T-helper 1 cell treated with Interleukin-12 subunit alpha and Interleukin-12 subunit beta and Interleukin-4 antibody, amounts not matched to agents 30 ng/mL and 1 ng/mL, for 36 hours (primary cell): Measurements from ENCODE around the gene WDR7. TPM values are rescaled to one million over a fixed set of nuclear protein-coding genes. Genes with fewer than 3 reads are reported as not detected.

Experiments
- intact Hi-C: fragments of 100-400 bp; cut with micrococcal nuclease; formaldehyde crosslinking; loops from one replicate; pipeline ENCODE4 v1.15.1; 2024
- total RNA-seq: library from RNA; stranded (reverse); gene quantifications from 2 replicates; pipeline ENCODE4 v1.2.3, GENCODE V29; 2022

WDR7 gene
- 44.0 and 45.2 TPM in 2 replicates for total RNA-seq

DNA sequence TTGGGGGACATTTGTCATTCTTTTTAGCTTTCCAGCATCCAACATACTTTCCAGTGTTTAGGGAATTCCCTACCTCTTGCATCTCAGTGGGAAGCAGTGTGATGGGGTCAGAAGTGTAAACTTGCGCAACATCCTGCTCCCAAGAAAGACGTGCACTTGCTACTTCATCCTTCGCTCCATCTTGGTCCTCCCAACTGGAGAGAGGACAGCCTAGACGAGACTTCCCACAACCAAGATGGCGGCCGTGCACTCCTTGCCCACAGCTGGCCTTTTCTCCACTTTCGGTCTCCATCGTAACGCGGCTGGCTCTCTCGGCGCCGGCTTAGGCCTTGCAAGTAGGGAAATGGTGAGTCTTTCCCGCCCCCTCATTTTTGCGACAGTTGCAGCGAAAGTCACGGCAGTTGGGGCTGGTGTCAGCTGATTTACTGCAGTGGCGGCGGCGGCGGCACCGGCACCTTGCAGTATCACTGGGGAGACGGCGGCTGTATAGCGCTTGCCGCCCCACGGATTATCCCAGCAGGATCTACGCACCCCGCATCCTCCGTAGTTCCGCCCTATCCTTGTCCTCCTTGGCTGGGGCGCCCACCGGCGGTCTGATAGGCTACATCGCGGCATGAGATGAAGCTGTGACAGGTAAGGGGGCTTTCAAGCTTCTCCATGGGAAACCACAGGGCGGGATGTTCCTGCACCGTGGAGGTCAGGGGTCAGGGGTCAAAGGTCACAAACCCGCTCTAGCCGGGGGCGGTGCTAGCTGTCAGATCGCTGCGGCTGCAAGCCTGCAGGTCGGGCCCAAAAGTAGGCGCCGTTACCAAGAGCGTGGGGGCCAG, at the start of gene WDR7:
Gene WDR7 (plus strand): TSS at position 416 of the 827 bp plus-strand sequence. CDS start 21,157 bp downstream, outside the sequence.
- intact Hi-C loops, result loop anchor here (1.0 to 5.0 kb wide), 7 partner anchors 13 to 1181 kb away; partner anchors contain the start of genes FECH, NARS1 and TXNL1

DNA sequence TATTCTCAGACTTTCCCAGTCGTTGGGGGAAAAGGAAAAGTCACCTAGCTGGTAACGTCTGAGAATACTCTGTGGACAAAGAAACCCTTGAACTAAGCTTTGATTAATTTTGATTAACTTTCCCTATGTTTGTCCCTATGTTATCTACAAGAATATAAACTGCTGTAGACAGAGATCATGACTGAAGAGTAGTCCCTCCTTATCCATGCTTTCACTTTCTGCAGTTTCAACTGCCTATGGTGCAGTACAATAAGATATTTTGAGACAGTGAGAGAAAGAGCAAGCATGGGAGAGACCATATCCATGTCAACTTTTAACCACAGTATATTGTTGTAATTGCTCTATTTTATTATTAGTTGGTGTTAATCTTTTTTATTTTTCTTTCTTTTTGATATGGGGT, 44.5 kb upstream of the WDR7 start:
- intact Hi-C loops, result no loop called here

DNA sequence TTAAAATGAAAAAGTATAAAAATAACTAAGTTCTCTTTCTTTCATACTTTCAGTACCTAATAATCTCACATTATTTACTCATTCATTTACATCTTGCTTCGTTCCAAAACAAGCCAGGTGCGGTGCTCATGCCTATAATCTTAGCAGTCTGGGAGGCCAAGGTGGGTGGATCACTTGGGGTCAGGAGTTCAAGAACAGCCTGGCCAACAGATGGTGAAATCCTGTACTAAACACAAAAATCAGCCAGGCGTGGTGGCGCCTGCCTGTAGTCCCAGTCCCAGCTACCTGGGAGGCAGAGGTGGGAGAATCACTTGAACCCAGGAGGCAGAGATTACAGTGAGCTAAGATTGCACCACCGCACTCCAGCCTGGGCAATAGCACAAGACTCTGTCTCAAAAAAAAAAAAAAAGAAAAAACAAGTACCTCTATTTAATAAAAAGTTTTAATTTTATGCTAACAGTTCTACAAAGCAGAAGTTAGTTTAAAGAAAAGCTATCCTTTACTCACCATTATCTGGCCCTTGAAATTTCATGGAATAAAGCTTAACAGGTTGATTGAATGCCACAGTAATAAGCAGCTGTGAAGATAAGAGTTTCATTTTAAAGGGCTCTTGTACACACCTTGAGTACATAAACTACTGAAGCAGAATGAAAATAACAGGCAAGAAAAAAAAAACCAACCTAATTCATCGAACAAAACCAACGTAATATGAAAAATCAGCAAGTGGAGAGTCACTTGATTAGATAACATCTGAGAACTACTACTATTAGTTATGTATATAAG, 35.2 kb upstream of the WDR7 start:
- intact Hi-C loops, result no loop called here

DNA sequence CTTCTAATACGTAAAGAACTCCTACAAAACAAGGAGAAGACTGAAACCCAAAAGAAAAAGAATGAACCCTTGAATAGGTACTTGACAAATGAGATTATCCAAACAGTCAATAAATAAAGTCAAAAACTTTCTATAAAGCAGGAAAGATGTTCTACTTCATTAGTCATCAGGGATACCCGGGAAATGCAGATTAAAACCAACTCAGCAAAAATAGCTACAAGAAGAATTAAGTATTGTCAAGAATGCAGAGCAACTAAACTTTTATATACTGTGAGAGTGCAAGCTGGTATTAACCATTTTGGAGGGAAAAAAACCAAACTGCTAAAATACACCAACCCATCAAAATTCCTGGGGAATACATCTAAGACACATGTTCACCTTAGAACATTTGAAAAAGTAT, 23.2 kb upstream of the WDR7 start:
- intact Hi-C loops, result no loop called here

DNA sequence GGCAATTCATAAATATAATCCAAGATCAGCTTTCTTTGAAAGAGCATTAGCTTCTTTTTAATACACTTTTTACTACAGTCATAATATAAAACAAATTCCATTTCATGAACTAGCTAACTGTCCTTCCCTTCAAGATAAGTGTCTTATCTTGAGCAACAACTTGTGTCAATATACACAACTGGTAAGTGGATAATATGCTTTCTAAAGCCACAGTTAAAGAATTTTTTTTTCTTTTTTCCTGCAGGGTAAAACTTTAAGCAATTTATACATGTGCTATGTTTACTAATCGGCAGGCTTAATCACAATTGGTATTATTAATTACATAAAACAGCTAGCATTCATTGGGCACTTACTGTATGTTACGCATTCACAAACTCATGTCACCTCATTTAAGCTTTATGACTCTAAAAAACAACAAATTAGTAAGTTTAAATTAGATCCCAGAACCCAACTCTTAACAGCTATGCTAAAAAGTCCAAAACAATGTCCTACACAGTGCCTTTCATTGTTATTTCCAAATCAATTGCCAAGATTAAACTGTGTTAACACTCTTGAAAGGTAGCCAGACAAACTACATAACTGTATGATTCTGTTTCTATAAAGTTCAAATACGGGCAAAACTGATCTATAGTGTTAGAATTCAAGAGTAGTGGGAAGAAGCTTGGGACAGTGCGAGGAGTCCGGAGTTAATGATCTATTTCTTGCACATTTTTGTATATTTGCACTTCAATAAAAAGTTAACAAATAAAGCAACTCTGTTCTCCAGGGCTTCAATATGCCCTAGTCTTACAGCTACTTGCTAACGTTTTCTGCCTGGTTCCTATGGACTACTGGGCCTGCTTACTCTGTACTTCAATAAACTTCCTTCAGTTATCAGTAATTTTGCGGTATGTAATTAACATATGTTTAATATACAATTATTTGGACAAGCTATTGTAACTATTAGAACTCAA, 18.8 kb upstream of the WDR7 start:
- intact Hi-C loops, result no loop called here

DNA sequence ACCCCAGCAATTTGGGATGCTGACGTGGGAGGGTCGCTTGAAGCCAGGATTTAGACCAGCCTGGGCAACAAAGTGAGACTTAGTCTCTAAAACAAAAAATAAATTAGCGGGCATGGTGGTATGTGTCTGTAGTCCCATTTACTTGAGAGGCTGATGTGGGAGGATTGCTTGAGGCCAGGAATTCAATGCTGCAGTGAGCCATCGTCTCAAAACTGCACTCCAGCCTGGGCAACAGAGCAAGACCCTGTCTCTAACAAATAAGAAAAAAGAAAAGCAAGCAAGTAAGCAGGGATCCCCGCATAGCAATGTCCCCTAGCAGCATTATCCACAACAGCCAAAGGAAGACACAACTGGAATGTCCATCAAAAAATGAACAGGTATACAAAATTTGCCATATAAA, 16.2 kb upstream of the WDR7 start:
- intact Hi-C loops, result loop anchor here (5.0 kb wide), 1 partner anchor 367 kb away; no protein-coding TSS in a partner anchor

DNA sequence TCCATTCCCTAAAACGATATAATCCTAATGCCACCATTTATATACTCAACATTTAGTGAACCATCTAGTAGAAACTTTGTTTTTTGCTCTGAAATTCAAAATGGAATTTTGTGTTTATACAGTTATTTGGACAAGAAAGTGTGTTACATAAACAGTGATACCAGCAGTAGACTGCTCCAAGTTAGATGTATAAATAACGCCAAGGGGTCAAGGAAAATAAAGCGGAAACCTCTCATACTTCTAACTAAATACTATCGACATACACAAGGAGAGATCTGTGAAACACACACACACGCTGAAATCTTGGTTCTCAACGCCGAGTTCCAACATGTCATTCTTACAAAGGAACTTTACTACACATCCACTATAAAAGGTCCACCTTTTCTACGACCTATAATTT, 14.0 kb upstream of the WDR7 start:
- intact Hi-C loops, result loop anchor here (5.0 kb wide), 1 partner anchor 365 kb away; no protein-coding TSS in a partner anchor

DNA sequence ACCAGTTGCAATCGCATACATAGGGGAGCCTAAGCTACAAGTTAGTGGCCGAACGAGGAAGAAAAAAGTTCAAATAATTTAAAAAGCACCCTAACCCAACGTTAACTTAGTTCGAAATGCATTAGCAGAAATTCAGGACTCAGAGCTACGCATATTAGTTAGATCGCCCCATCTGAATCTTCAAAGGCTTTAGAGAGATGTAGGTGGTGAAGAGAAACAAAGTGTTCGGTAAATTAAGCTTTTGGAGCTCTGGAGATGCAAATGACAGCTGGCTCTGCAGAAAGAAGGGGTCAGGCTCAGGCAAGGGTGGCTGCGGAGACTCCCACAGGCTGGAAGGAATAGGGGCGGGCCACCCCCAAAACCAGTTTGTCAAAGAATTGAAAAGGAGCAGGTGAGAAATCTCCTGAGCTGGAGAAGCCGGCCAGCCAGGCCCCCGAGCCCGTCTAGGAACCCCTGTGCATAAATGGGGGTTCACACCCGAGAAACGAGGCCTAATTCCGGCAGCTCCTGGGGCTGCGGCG, 13.4 kb upstream of the WDR7 start:
- intact Hi-C loops, result loop anchor here (1.0 to 5.0 kb wide), 6 partner anchors 14 to 1049 kb away; partner anchors contain the start of genes FECH, NARS1, TCF4 and WDR7

DNA sequence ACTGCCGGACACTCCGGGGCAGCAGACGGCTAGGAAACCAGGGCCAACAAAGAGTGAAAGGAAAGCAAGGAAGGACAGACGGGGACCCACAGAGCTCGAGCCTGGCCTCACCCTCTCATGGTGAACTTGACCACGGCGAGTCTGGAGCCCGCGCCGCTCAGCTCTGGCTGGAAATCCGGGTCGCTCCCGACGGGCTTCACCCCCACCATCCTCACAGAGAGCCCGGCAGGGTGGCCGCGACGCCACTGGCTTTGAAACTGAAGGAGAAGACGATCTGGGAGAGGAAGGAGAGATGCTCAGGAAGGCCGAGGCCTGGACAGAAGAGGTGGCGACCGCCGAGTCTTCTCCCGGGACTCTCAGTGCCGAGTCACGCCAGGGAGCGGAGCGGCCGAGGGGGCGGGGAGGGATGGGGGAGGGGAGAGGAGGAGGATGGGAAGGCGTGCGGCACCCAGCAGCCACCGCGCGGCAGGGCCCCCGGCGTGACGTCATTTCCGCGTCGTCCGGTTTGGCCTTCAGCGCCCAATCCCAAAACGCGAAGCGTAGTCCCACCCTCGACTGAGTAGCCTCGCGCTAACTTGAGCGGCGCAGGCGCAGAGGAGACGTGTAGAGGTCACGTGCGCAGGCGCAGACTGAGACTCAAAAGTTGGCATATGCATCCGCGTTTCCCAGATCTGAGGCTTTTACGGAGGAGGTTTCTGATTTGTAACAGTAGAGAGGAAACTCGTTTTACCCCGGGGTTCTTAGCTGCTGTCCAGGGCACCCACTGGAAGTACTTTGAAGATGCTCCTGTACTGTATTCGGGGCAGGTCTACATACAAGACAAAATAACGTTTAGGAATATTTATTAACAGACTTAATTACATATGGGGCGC, 12.7 kb upstream of the WDR7 start, which contains the start of gene TXNL1:
Gene TXNL1 (minus strand): TSS at position 361 of the 872 bp plus-strand sequence. CDS start 152 bp downstream, at position 209.
- intact Hi-C loops, result loop anchor here (1.0 to 5.0 kb wide), 6 partner anchors 13 to 1050 kb away; partner anchors contain the start of genes FECH, NARS1, TCF4 and WDR7

DNA sequence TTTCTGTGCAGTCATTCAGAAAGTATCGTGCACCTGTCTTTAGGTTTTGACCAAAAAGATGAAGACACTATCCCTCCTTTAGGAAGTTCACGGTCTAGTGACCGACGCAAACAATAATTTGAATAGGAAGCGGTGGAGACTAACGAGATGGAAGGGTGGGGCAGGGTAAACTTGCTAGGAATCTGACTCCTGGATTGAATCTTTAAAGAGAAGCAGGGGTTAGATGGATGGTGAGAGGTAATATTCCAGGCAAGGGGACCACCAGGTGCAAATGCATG, 12.1 kb upstream of the WDR7 start:
- intact Hi-C loops, result loop anchor here (2.0 to 5.0 kb wide), 2 partner anchors 363 to 1050 kb away; partner anchors contain the start of gene TCF4

DNA sequence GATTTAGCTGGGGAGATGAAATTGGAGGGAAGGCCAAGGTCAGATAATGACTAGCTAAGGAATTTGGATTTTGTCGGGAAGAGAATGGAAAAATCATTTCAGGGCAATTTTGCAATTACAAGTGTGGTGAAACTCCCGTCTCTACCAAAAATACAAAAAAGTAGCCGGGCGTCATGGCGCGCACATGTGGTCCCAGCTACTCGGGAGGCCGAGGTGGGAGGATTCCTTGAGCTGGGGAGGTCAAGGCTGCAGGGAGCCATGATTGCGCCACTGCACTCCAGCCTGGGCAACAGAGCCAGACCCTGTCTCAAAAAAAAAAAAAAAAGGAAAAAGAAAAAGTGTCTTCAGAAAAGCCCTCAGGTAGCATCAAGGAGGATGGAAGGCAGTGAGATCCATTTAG, 11.6 kb upstream of the WDR7 start:
- intact Hi-C loops, result loop anchor here (2.0 to 5.0 kb wide), 2 partner anchors 363 to 1051 kb away; partner anchors contain the start of gene TCF4

DNA sequence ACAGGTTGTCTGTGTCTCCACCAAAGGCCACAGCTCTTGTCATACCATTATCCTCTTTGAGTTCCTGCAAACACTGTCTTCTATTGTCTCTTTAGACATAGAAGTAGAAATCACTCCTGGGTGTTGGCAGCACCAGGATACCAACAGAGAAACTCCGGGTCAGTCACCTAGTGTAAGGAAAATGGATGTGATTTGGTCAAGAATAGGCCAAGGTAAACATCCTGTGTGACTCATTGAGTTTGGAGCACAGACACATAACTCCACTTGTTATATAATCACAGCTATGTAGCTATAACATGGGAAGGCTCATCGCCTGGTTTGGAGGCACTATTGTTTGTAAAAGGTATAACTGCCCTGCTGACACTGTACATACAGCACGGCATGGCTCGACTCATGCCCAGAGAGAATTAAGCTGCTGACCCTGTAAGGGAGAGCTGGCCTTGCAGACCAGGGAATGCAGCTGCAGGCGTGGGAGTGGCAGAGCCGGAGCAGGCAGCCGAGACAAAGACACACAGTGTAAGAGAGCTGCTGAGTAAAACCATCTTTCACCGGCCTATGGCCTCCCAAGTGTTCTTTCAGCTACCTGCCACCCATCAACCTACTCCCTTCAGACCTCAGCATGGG, 9.3 kb upstream of the WDR7 start:
- intact Hi-C loops, result no loop called here

DNA sequence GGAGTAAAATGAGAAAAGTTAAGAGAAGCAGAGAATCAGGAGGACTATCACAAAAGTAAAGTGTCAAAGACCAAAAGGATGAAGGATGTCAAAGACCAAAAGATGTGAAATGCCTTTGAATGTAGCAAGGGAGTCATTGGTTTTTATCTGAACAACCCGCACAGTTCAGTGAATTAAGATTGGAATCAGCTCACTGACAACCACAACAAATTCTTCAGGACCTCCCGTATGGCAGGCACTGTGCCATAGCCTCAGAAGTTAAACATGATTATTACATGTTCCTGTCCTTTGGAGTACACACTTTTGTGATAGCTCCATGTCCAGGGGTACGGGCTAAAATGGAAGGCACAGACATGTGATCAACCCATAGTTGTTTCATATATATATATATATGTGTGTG, 7.8 kb upstream of the WDR7 start:
- intact Hi-C loops, result no loop called here

DNA sequence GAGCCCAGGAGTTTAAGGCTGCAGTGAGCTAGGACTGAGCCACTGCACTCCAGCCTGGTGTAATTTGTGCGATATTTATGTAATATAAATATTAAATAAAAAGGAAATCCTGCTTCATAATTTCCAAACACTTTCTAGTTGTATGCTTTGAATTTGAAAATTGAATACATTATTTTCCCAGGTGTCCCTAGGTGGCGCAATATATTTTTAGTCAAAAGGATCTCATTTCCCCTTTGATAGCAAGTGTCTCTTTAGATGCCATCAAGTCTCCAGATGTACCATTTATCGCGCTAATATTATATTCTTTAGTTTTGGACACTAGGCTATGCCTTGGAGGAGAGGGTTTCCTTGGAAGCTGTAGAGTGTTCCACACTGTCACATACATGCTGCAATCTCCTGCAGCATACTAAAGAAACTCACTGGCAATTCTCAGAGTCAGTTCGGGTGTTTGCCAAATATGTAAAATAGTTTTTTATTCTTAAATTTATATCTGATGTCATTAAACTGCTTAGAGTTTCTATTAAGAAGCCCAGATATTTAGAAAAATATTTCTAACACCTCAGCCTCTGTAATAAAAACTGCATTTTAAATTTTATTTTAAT, 5.6 kb upstream of the WDR7 start:
- intact Hi-C loops, result loop anchor here (1.0 kb wide), 1 partner anchor 64 kb away; no protein-coding TSS in a partner anchor

DNA sequence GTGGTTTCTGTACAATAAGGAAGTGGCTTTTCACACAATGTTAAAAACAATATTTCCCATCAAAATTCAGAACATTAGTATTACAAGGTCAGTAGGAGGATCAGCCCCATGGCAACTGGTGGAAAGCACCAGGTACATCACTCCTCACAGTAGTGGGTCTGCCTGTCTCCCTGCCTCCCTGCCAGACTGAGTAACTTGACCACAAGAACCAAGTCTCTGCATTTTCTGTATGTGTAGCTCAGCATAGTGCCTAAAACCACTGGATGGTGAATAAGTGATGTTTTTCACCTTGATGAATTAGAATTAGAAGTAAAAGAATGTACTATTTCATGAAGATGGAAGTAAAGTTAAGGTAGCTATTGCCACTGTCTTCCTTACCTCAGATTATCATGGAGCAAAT, 4.1 kb upstream of the WDR7 start:
- intact Hi-C loops, result no loop called here

DNA sequence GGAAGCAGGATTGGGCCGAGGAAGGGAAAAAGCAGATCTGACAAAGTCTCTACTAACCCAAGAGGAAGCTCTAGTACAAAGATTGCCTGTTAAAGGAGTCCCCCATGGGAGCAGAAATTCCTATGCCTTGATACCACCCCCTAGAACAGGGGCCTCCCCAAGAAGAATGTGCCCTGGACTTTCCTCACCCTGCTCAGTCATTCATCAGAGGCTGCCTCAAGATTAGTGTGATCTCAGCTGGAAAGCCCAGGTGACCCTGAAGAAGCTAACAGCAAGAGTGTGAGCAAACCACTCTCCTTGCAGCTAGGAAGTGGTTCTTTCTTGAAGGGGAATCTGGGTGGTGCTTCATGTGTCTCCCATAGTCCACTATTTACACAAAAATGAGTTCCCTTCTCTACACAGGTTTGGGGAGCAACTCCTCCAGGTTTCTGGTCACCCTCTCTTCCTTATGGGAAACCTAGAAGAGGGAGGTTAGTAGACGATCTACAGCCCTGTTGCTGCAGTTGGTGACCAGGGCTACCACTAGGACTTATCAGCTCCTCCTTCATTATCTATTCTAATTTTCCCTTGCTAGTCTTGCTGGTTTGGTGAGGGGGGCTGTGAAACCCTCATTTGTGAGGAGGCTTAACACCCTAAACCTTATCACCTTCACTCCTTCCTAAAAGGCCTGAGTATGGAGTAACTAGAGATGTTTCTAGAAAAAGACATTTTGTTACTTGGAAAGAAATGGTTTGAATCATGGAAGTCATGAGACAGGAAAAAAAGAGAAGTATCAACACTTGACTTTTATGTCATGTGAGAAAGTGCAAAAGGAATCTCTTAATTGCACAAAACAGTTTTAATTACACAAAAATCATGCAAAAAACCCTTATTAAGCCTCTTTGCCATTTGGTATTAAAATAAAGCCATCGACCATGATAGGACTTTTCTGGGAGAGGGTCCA, 2.9 kb upstream of the WDR7 start:
- intact Hi-C loops, result no loop called here

DNA sequence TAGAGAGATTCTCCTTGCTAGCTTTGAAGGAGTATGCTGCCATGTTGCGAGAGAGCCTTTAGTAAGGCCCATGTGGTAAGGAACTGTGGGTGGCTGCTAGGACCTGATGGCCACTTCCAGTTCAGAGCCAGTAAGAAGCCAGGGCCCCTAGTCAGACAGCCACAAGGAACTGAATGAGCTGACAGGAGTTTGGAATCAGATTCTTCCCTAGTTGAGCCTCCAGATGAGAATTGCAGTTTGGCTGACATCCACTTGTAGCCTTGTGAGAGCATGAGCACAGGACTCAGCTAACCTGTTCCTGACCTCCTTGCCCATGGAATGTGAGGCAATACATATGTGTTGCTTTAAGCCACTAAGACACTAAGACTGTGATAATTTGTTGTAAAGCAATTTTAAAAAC, 1.2 kb upstream of the WDR7 start:
- intact Hi-C loops, result loop anchor here (5.0 kb wide), 2 partner anchors 937 to 1182 kb away; partner anchors contain the start of gene FECH
